CD4-positive, alpha-beta T cell treated with Interleukin-17A for 4 hours (primary cell): ENCODE results near the gene CSMD2.

ENCODE experiments used
- DNase-seq: peaks from one replicate; pipeline ENCODE4 v3.0.0-alpha.2; 2020; ENCODE audit warnings: mixed read lengths

The CSMD2 gene

DNA sequence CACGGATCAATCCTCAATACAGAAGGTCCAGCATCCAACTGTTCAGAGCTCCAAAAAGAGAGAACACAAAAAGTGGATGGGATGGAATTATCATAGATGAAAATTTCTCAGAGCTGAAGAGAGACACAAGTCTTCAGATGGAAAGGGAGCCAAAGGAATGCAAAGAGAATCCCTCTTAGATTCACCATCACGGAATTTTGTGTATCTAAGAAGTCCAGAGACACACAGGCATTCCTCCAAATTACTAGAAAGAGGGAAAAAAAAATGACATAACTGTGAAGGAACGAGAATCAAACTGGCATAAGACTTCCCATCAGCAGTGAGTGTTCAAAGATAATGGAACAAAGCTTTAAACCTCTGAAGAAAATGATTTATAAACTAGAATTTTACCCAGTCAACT lies 591.4 kb downstream of the CSMD2 start:
- DNase-seq, result no peak

DNA sequence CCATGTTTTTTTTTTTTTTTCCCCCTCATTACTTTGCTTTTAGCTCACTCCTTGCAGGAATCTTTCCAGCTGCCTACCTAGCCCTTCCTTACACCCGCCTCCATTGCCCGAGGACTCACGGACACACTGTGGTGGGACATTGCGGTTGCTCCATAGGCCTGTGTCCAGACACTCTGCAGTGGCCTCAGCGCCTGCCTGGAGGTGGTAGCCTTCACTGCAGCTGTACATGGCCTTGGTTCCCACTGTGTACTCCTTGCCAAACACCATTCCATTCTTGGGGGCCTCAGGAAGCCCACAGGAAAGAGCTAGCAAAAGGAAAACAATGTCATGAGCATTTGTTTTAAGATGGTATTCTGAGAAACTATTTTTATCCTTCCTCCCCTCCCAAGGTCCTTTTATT lies 592.6 kb downstream of the CSMD2 start:
- DNase-seq, result no peak

DNA sequence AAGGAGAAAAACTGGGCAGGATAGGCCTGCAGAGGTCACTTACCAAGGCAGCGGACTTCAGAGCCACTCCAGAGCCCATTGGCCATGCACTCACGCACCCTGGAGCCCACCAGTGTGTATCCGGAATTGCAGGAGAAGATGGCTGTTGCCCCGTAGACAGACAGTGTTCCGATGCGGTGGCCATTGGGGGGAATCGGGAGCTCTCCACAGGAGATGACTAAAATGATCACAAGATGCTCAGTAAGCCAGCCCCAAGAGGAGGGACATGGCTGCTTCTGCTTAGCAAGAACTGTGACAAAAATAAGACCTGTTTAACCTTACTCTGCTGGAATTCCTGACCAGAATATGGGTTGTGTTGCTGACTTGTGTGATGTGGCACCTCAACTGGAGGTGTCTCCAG lies 595.7 kb downstream of the CSMD2 start:
- DNase-seq, result no peak

DNA sequence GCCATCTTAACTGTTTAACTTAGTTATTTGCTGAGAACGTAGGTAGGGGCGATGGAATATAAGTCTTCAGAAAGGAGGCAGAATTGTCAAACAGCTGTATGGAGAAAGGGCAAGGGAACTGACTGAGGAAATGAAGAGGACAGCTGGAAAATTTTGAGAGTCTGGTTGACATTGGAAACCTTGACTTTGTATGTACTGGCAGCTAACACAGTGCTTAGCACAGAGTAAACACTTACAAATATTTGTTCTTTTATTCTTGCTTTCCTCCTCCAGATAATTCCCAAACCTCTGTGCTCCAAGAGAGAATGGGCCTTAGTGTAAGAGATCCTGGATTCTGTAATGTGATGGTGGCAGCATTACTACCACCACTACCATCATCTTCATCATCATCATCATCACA lies 601.3 kb downstream of the CSMD2 start:
- no peak for DNase-seq

DNA sequence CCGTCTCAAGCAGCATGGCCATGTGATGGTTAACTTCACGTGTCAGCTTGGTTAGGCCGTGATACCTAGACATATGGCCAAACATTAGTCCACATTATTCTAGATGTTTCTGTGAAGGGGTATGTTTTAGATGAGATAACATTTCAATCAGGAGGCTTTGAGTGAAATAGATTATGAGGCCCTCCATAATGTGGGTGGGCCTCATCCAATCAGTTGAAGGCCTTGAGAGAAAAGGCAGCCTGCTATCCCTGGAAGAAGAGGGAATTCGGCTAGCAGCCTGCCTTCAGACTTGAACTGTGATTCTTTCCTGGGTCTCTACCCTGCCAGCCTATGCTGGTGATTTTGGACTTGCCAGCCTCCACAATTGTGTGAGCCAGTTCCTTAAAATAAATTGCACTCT lies 602.5 kb downstream of the CSMD2 start:
- no peak for DNase-seq

DNA sequence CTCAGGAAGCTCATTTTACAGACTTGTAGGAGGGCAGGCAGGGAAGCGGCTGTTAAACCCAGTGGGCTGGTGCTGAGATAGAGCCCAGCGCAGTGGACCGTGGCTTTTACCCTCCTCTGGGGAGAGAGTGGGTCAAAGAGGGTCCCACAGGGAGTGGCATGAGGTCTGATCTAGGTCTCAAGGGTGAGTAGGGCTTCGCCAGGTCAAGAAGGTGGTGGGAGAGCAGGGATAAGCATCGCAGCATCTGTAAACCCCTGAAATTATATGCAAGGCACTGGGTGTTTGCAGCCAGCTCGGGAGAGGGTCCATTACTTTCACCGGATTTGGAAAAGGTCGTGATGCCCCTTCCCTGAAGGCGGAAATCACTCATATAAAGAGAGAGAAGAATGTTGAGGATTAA lies 603.5 kb downstream of the CSMD2 start:
- no peak for DNase-seq

DNA sequence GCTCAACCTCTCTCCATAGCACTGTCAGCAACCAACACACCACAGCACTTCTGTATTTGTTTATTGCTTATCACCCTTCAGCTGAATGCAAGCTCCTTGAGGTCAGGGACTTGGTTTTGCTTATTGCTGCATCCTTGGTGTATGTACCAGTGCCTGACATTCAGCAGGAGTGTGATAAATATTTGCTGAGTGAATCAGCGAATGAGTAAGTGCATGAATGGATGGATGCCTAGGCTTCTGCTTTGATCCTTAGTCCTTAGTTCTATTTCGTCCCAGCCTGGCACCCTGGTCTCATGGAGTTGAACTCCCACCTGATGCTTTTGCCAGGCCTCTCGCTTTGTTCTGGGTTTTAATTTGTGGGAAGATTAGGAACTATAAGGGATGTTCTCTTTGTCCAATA lies 604.4 kb downstream of the CSMD2 start:
- DNase-seq, result no peak

DNA sequence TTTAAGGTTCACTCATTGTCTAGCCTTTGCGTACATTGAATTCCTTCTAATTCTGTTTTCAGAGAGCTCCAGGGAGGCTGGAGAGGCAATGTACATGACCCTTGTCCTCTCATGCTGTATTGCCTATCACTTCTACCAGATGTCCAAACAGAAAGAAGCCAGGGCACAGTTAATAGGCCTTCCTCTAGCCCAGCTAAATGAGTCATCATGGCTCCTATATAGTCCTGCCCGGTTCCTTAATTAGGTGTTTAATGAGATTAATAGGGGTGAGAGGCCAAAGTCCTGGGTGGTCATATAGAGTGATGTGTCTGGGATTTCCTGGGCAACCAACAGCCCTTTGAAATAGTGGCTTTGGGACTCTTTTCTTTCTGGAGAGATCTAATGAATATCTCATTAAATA lies 616.3 kb downstream of the CSMD2 start:
- DNase-seq, result no peak

DNA sequence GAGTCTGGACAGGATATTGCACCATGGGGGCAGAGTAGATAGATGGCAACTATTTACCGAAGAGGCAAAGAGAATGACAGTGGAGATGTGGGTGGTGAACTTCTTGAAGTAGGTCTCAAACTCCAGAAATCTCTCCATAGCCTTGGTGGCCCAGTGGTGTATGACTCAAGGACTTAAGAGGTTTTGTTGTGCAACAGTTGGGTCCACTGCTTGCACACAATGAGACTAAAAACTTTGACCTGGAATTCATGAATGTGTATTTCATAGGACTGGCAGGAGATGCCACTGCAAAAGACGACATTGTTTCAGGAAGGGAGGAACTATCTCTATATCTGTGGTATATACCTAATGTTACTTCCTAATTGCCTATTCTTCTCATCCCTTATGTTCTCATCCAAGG lies 616.7 kb downstream of the CSMD2 start:
- no peak for DNase-seq

DNA sequence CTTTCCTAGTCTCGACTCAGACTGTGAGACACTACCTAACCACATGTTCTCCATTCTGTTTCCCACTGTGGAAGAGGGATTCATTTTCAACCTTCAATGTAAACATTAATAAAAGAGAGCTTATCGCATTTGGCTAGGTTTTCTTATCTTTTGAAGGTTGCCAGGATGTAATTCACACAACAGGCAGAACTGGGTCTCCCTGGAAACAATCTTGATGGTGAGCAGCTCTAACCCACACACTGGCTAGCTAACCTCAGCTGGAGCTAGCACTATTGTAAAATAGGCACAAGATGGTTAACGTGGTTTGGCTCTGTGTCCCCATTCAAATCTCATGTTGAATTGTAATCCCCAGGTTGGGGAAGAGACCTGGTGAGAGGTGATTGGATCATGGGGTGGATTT lies 617.5 kb downstream of the CSMD2 start:
- DNase-seq, result no peak

DNA sequence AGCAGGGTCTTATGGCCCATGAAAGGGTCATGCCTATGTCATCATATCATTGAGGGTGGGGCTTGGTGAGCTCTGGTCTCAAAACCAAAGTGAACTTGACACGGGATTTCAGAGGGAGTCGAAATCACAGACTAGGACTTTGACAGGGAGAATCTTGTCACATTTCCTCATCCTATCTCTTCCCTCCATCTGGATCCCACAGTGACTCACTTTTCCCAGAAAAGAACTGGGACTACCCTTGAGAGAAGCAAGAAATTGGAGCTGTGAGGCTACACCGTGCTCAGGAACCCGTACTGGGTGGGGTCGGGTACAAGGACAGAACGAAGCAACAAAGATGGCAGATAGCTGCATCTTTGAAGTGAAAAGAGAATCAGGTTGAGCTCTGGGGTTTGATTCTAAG lies 623.1 kb downstream of the CSMD2 start:
- no peak for DNase-seq

DNA sequence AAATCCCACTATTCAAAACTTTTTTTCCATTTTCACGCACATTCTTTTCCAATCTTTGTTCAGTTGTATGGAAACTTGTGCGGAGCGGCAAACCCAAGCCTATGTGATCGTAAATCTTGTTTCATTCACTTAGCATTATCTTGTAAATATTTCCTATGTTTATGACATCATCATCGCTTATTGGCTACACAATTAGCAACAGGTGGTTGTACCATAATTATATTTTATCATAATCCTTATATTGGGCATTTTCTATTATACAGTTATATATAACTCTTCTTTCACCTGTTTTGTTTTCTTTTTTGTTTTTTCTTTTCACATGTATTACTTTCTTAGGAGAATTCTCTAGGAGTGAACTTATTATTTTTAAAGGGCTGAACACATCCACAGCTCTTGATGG lies 627.1 kb downstream of the CSMD2 start:
- DNase-seq, result no peak

DNA sequence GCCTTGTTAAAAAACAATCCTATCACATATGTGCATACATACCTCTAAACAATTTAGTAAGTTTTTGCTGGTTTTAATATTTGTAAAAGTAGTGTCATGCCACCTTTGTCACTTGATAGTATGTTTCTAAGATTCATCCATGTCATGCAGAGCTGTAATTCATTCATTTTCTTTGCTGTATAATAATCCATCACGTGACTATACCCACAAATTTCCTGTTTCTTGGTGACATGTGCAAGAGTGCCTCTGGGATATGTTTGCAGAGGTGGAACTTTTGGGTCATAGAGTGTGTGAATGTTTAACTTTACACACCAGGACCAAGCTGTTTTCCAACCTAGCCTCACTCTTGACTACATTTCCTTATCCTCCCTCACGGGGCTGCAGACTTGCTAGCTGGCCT lies 629.7 kb downstream of the CSMD2 start:
- DNase-seq, result no peak

DNA sequence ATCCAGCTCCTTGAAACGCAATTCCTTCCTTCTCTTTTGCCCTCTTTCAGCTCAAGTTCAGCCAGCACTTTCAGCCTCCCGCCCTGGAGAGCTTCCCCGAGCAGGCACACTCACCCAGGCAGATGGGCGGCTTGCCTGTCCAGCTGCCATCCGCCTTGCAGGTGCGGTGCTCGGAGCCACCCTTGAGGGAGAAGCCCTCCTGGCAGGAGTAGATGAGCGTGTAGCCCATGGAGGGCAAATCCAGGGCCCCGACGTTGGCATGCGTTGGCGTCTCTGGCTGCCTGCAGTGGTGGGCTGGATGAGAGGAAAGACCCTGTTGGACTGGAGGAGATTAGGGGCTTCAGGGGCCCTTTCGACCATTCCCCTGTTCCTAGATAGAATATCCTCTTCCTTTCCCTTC lies 632.1 kb downstream of the CSMD2 start:
- no peak for DNase-seq

DNA sequence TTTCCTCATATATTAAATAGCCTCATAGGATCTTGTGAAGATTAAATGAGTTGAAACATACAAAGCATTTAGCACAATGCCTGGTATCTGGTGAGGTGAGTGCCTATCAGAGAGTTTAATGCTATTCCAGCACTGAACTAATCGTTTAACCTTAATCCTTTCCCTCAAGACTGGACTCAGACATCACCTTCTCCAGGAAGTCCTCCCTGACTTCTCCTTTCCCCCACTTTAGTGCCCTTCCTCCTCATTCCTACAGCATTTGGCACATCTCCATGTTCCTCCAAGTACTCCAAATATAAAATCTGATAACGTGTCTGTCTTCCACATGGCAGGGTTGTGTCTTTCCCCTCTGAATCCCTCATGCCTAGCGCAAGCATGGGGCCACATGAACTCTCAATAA lies 632.8 kb downstream of the CSMD2 start:
- DNase-seq, result no peak

DNA sequence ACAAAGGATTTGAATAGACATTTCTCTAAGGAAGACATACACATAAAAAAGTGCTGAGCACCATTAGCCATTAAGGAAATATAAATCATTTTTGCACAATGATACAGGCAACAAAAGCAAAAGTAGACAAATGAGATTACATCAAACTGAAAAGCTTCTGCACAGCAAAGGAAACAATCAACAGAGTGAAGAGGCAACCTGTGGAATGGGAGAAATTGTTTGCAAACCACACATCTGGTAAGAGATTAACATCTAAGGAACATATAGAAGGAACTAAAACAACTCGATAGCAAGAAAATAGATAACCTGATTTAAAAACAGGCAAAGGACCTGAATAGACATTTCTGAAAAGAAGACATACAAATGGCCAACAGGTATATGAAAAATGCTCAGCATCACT lies 635.1 kb downstream of the CSMD2 start:
- no peak for DNase-seq

DNA sequence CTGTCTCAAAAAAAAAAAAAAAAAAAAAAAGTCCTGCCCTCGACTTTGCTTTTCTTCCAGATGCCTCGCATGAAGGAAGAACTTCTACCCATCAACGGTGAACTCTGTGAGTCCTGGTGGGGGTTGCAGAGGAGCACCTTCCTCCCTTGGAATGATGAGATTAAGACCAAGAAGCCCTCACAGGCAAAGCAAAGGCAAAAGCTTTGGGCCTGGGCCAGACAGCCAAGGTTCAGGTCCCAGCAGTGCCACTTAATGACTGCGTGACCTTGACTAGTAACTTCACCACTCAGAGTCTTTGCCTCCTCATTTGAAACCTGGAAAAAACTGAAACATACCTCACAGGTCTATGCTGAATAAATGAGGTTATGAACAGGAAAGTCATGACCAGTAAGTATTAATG lies 637.1 kb downstream of the CSMD2 start:
- no peak for DNase-seq

DNA sequence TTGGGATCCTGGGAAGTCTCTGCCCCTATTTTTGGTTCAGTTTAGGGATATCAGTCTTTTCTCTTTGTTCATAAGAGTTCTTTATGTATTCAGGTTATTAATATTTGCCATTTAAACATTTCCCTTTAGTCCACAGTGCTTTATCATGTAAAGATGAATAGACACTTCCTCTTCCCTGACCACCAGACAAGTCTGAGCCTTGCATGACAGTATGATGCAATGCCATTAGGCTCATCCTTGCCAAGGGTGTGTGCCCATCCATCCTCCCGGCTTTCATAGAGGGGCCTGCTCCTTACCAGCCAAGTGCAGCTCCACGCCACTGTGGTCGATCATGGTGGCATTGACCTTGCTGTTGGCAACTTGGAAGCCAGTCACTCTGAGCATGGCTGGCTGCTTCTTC lies 640.4 kb downstream of the CSMD2 start:
- DNase-seq, result no peak

DNA sequence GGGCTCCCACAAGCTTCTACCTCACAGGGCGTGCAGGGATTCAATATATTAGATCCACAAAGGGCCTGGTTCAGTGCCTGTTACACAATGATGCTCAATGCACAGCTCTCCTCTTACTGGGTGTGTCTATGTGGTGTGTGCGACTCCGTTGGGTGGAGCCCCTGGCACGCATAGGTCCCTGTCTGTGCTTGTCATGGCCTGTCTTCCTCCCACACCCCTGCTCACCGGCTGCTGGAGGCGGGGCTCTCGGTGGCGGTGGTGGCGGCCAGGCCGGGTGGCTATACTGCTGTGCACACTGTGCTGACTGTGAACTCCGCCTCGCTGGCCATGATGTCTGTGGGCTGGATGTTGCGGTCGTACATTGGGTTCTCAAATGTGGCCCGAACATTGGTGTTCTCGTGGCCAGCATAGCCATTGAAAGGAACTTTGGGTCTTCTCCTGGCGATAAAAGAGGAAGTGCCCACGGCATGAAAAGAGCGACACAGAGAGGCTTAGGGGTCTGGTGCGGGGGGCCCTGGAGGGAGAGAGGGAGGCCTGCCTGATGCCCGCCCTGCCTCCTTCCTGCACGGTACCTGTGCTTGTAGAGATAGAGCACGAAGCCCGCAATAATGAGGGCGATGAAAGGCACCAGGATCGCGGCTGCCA lies 645.7 kb downstream of the CSMD2 start:
- DNase-seq, result no peak

DNA sequence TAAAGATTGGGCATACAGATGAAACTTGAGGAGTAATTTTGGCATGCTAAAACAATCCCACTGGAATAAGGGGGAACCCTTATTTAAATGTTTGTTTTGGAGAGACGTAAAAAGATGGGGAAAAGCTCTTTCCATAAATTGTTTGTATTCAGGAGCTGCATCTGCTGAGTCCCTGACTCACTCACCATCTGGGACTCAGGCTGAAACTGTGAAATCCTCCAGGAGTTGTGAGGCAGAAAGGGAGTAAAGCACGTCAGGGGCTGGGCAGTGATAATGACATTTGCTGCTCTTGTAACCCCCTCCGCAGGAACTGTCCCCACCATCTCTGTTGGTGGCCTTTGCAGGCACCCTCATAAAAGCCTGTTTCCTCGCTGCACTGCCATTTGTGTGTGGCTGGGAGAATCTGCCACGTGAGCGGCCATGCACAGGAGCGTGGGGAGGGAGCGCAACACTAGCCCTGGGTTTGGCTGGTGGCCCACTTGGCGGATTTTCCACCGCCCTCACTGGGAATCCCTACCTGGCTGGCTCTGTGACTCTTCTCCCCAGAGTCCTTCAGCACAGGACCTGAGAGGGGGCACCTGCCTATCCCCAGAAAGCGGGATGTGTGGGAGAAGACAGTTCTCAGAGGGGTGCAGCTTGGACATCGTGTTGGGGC lies 647.3 kb downstream of the CSMD2 start:
- DNase-seq, result no peak

DNA sequence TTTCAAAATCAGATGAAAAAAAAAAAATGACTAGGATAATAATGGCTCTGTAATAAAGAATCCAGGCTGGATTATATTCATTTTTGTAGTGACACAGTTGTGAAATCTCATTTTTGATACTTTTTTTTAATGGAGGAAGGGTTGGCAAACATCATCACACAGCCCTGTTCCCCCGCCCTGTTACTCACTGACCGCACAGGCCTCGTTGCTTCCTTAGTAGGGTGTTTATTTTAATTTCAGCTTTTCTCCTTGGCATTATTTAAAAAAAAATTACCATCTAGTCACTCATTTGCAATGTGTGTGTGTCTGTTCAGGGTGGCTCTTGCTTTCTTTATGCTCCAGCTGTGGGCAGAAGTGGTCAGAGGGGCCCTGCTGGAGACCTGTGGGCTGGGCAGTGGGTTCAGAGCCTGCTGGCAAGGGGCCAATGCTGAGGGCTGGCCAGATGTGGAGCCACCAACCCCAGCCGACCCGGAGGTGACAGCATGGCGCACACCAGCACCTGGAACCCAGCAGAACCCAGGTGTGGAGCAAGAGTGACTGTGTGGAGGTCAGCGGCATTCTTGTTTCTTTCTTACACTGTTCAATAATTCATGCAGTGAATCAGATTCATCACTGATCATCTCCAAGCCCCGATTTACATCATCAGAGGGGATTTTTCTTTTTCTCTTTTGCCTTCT lies 648.0 kb downstream of the CSMD2 start:
- DNase-seq, result no peak

DNA sequence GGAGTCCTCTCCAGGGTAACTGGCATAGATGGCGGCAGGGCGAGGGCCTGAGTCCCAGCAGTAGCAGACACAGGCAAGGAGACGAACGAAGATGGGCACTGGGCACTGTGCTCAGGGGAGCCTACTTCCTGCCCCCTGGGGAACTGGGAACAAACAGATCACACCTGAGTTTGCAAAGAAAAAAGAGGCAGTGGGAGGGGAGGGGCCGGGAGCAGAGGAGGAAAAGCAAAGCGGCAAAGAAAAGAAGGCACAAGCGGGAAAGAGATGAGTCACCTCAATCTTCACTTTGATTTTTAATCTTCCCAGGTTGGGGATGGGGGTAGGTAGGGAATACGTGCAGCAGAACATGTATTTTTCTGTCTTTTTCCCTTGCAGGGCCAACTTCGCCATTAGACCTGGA lies 648.6 kb downstream of the CSMD2 start:
- no peak for DNase-seq

DNA sequence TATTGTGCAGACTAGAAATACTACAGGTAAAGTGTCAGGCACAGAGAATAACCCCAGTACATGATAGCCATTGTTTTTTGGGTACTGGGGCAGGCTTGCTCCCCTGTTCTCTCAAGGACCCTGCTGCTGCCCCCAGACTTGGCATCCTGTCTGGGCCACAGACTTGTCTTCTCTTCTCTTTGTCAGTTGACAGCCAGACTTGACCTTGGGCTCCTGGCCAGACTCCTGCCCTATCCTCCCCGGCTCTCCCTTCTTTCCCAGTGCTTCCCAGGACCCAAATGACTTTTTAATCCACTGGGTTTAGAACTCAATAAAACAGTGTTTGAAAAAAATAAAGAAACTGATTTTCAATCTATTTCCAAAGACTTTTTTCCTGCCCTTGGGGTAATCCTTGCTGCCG lies 649.4 kb downstream of the CSMD2 start:
- no peak for DNase-seq

DNA sequence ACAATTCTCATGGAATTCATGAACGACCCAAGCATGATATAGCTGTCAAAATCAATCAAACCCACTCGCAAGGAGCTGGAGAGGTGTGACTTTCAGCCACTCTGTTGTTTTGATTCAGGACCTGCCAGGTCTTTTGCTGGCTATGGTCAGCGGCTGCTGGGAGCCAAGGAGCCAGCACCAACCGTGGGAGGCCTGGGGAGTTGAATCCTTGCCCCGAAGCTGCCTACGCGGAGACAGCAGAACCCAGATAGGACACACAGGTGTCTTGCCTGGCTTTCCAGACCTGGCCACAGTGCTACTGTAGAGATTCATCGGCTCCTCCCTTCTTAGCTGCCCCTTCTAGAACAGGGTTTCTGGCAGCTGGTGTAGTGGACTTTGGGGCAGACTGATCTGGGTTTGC lies 649.9 kb downstream of the CSMD2 start:
- no peak for DNase-seq
